ENCODE measurements around the gene RUNX2. TPM values are rescaled to one million over a fixed set of nuclear protein-coding genes. Genes with fewer than 3 reads are reported as not detected.

Gene RUNX2
- polyA plus RNA-seq, 1 donor from 2014 or later: not detected

DNA sequence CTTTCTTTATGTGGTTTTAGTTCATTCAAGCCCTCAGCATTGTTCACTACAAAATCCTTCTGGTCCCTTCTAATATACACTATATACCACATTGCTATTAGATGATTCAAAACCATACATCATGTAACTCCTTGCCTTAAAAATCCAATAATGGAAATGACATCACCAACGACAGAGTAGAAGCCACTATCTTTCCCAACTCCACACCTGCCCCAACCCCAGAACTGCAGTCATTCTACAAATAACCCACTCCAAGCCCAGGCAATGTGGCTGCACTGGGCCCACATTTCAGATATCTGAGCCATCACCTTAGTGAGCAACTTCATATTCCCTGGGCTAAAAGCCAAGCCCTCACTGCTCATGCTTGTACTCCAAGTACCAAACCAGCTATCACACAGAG is 22.6 kb upstream of the RUNX2 start:
- no peaks in the 10 kb centered on the region for H3K79me2 ChIP-seq (replicated peaks; ENCODE audit: insufficient read depth, low read length)
- no peak overlapping the region for H2AFZ ChIP-seq (ENCODE audit: low read depth, low read length)
- H3F3A ChIP-seq (ENCODE audit: insufficient read depth, low read length, poor library complexity, severe bottlenecking): no peaks in the 10 kb centered on the region
- H4K20me1 ChIP-seq (ENCODE audit: insufficient read depth): no peaks in the 10 kb centered on the region
- no peaks in the 10 kb centered on the region for H3K36me3 ChIP-seq (ENCODE audit: insufficient read depth, low read length)
- H3K9me3 ChIP-seq (ENCODE audit: low read length): no peaks in the 10 kb centered on the region
- TF ChIP-seq EZH2 (IDR thresholded peaks at IDR 0.05; ENCODE audit: borderline replicate concordance, insufficient read depth, low read length, poor library complexity, severe bottlenecking) (no peak), TAF1 (IDR thresholded peaks at IDR 0.05; ENCODE audit: low read depth) (no peak), MXI1 (conservative IDR thresholded peaks at IDR 0.05; ENCODE audit: poor library complexity, severe bottlenecking) (no peak), RAD21 (conservative IDR thresholded peaks at IDR 0.05) (no peak), EP300 (conservative IDR thresholded peaks at IDR 0.05; ENCODE audit: poor library complexity, severe bottlenecking) (no peak), SMC3 (conservative IDR thresholded peaks at IDR 0.05; ENCODE audit: poor library complexity) (no peak), POLR2AphosphoS5 (IDR thresholded peaks at IDR 0.05) (no peak)
- TF ChIP-seq, protein P1, sequence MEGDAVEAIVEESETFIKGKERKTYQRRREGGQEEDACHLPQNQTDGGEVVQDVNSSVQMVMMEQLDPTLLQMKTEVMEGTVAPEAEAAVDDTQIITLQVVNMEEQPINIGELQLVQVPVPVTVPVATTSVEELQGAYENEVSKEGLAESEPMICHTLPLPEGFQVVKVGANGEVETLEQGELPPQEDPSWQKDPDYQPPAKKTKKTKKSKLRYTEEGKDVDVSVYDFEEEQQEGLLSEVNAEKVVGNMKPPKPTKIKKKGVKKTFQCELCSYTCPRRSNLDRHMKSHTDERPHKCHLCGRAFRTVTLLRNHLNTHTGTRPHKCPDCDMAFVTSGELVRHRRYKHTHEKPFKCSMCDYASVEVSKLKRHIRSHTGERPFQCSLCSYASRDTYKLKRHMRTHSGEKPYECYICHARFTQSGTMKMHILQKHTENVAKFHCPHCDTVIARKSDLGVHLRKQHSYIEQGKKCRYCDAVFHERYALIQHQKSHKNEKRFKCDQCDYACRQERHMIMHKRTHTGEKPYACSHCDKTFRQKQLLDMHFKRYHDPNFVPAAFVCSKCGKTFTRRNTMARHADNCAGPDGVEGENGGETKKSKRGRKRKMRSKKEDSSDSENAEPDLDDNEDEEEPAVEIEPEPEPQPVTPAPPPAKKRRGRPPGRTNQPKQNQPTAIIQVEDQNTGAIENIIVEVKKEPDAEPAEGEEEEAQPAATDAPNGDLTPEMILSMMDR (IDR thresholded peaks at IDR 0.05; ENCODE audit: poor library complexity, severe bottlenecking): no peak
- TF ChIP-seq, protein P2, sequence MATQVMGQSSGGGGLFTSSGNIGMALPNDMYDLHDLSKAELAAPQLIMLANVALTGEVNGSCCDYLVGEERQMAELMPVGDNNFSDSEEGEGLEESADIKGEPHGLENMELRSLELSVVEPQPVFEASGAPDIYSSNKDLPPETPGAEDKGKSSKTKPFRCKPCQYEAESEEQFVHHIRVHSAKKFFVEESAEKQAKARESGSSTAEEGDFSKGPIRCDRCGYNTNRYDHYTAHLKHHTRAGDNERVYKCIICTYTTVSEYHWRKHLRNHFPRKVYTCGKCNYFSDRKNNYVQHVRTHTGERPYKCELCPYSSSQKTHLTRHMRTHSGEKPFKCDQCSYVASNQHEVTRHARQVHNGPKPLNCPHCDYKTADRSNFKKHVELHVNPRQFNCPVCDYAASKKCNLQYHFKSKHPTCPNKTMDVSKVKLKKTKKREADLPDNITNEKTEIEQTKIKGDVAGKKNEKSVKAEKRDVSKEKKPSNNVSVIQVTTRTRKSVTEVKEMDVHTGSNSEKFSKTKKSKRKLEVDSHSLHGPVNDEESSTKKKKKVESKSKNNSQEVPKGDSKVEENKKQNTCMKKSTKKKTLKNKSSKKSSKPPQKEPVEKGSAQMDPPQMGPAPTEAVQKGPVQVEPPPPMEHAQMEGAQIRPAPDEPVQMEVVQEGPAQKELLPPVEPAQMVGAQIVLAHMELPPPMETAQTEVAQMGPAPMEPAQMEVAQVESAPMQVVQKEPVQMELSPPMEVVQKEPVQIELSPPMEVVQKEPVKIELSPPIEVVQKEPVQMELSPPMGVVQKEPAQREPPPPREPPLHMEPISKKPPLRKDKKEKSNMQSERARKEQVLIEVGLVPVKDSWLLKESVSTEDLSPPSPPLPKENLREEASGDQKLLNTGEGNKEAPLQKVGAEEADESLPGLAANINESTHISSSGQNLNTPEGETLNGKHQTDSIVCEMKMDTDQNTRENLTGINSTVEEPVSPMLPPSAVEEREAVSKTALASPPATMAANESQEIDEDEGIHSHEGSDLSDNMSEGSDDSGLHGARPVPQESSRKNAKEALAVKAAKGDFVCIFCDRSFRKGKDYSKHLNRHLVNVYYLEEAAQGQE (IDR thresholded peaks at IDR 0.05; ENCODE audit: borderline replicate concordance): no peak
- H3K27ac ChIP-seq (ENCODE audit: low read length): no peak overlapping the region
- H3K4me2 ChIP-seq (ENCODE audit: low read length): no peak overlapping the region
- H3K9me2 ChIP-seq (ENCODE audit: insufficient read depth, low read length): no peaks in the 10 kb centered on the region
- H3K4me3 ChIP-seq (ENCODE audit: low read length): no peak overlapping the region
- no peaks in the 10 kb centered on the region for H3K27me3 ChIP-seq (ENCODE audit: insufficient read depth, low read depth, low read length)
- no peak overlapping the region for H3K9ac ChIP-seq (ENCODE audit: low read length)

DNA sequence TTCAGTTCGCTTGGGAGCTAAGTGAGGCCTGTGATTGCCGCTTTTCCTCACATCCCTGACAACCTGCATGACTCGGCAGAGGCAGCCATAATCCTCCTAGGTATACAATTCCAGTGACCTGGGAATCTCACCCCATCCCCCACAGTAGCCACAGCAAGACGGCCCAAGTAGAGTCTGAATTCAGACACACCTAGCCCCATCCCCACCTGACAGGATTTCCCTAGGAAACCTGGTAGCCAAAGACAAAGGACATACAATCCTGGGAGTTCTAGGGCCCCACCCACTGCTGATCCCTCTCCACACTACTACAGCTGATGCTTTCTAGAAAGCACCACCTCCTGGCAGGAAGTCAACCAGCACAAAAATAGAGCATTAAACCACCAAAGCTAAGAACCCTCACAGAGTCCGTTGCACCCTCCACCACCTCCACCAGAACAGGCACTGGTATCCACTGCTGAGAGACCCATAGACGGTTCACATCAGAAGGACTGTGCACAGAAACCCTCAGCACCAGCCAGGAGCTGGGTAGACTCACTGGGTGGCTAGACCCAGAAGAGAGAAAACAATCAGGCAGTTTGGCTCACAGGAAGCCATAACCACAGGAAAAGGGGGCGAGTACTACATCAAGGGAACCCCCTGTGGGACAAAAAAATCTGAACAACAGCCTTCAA is 17.9 kb upstream of the RUNX2 start:
- H3K27me3 ChIP-seq (ENCODE audit: insufficient read depth, low read depth, low read length): no peaks in the 10 kb centered on the region
- no peaks in the 10 kb centered on the region for H4K20me1 ChIP-seq (ENCODE audit: insufficient read depth)
- no peaks in the 10 kb centered on the region for H3F3A ChIP-seq (ENCODE audit: insufficient read depth, low read length, poor library complexity, severe bottlenecking)
- no peaks in the 10 kb centered on the region for H3K36me3 ChIP-seq (ENCODE audit: insufficient read depth, low read length)
- H3K9me3 ChIP-seq (ENCODE audit: low read length): no peaks in the 10 kb centered on the region
- no peak overlapping the region for H2AFZ ChIP-seq (ENCODE audit: low read depth, low read length)
- TF ChIP-seq EP300 (conservative IDR thresholded peaks at IDR 0.05; ENCODE audit: poor library complexity, severe bottlenecking) (no peak), POLR2AphosphoS5 (IDR thresholded peaks at IDR 0.05) (no peak), RAD21 (conservative IDR thresholded peaks at IDR 0.05) (no peak), EZH2 (IDR thresholded peaks at IDR 0.05; ENCODE audit: borderline replicate concordance, insufficient read depth, low read length, poor library complexity, severe bottlenecking) (no peak), TAF1 (IDR thresholded peaks at IDR 0.05; ENCODE audit: low read depth) (no peak), MXI1 (conservative IDR thresholded peaks at IDR 0.05; ENCODE audit: poor library complexity, severe bottlenecking) (no peak), SMC3 (conservative IDR thresholded peaks at IDR 0.05; ENCODE audit: poor library complexity) (no peak)
- TF ChIP-seq, protein P1 (IDR thresholded peaks at IDR 0.05; ENCODE audit: poor library complexity, severe bottlenecking): no peak
- TF ChIP-seq, protein P2 (IDR thresholded peaks at IDR 0.05; ENCODE audit: borderline replicate concordance): no peak
- no peak overlapping the region for H3K4me2 ChIP-seq (ENCODE audit: low read length)
- H3K4me3 ChIP-seq (ENCODE audit: low read length): no peak overlapping the region
- no peaks in the 10 kb centered on the region for H3K9me2 ChIP-seq (ENCODE audit: insufficient read depth, low read length)
- H3K9ac ChIP-seq (ENCODE audit: low read length): no peak overlapping the region
- no peaks in the 10 kb centered on the region for H3K79me2 ChIP-seq (replicated peaks; ENCODE audit: insufficient read depth, low read length)
- no peak overlapping the region for H3K27ac ChIP-seq (ENCODE audit: low read length)
